ENCODE results near the gene CRTC3. TPM values are rescaled to one million over a fixed set of nuclear protein-coding genes. Genes with fewer than 3 reads are reported as not detected.

CRTC3 gene
- total RNA-seq, 1 experiment from 2014 or later = 3.9 TPM

GRCh38 chr15:90564590-90564989, 34.9 kb downstream of the CRTC3 start:
- H3K9me3 ChIP-seq (ENCODE audit: control insufficient read depth, low read depth, low read length) = no peaks in the 10 kb centered on the region

More at GRCh38 chr15:90564590-90564989, 34.9 kb downstream of the CRTC3 start:
- H4K5ac ChIP-seq (ENCODE audit: insufficient read length, low read depth, low read length) = no peak overlapping the region
- no peak overlapping the region for H3T11ph ChIP-seq (ENCODE audit: low read length)
- no peak overlapping the region for H4K91ac ChIP-seq (ENCODE audit: insufficient read length, low read depth, low read length)
- no peak overlapping the region for H2AK5ac ChIP-seq (ENCODE audit: insufficient read length, low read length)
- no peak overlapping the region for H3K18ac ChIP-seq (ENCODE audit: insufficient read length, low read depth, low read length)
- no peak overlapping the region for H2BK15ac ChIP-seq (ENCODE audit: low read depth, low read length)
- H2BK120ac ChIP-seq (ENCODE audit: low read depth, low read length, poor library complexity, severe bottlenecking) = no peak overlapping the region
- no peak overlapping the region for H2AFZ ChIP-seq (ENCODE audit: low read length)
- H4K20me1 ChIP-seq (ENCODE audit: control insufficient read depth, insufficient read depth, insufficient read length) = no peaks in the 10 kb centered on the region
- no peak overlapping the region for H3K4me2 ChIP-seq (ENCODE audit: insufficient read depth, insufficient read length, low read length)
- no peaks in the 10 kb centered on the region for H3K79me1 ChIP-seq (ENCODE audit: insufficient read depth, low read depth, low read length, poor library complexity, severe bottlenecking)
- Mint-ChIP-seq H3K9me3 (no peaks in the 10 kb centered on the region), H3K27me3 (ENCODE audit: low read depth) (peaks cover 3% of the 10 kb centered on the region; the same call in 1 of the 2 replicates), H3K27ac (no peak overlapping the region), H3K4me3 (no peak overlapping the region), H3K4me1 (peaks cover 16 to 27% of the 10 kb centered on the region in 2 experiments), H3K36me3 (ENCODE audit: insufficient read depth in 1 of 3, low read depth in 3 of 3) (no peaks in the 10 kb centered on the region)
- no peaks in the 10 kb centered on the region for H3K79me2 ChIP-seq (ENCODE audit: insufficient read depth, low read length)
- WGBS (ENCODE audit: extremely low coverage, insufficient read length, low lambda C conversion rate) = no CpG with 5 or more reads among the region's 2 CpGs
- no peak for DNase-seq
- no peak overlapping the region for H3K23ac ChIP-seq (ENCODE audit: insufficient read length, low read depth, low read length)
- TF ChIP-seq CTCF (conservative IDR thresholded peaks at IDR 0.05) = no peak
- H2BK12ac ChIP-seq (ENCODE audit: insufficient read length, low read depth, low read length) = no peak overlapping the region
- no peaks in the 10 kb centered on the region for H3K23me2 ChIP-seq (ENCODE audit: insufficient read length, low read depth, low read length, poor library complexity, severe bottlenecking)
- no peak overlapping the region for H2BK5ac ChIP-seq (ENCODE audit: insufficient read length, low read length)
- H3K27me3 ChIP-seq (ENCODE audit: insufficient read depth, low read length) = no peaks in the 10 kb centered on the region
- no peaks in the 10 kb centered on the region for H3K4me1 ChIP-seq (ENCODE audit: insufficient read depth, low read length)
- no peak overlapping the region for H3K4ac ChIP-seq (ENCODE audit: low read depth, low read length)
- H3K27ac ChIP-seq (ENCODE audit: insufficient read length, low read depth, low read length) = no peak overlapping the region
- no peak overlapping the region for H3K56ac ChIP-seq (ENCODE audit: insufficient read length, low read depth, low read length)
- no peak overlapping the region for H3K14ac ChIP-seq (ENCODE audit: insufficient read depth, low read length)
- H2BK20ac ChIP-seq (ENCODE audit: low read depth, low read length, poor library complexity, severe bottlenecking) = no peak overlapping the region
- no peak overlapping the region for H4K8ac ChIP-seq (replicated peaks; ENCODE audit: insufficient read length, low read depth, low read length)
- H3K9ac ChIP-seq (ENCODE audit: extremely low read depth, insufficient read length, low read length) = no peak overlapping the region
